ENCODE results near the gene DENND2D. TPM values are rescaled to one million over a fixed set of nuclear protein-coding genes. Genes with fewer than 3 reads are reported as not detected.

The DENND2D gene
- total RNA-seq, 3 donors from 2014 or later: 42.2 to 65.4 (median 63.3) TPM

- ATAC-seq: no peak
- DNase-seq: no peak
Observed at GRCh38 chr1:111141245-111142220, 58.9 kb downstream of the DENND2D start.

GRCh38 chr1:111140680-111140967 lies 59.8 kb downstream of the DENND2D start:
- ATAC-seq (no peak), DNase-seq (peak in 1 of 3 donors; percentile 65)
- H3K36me3 ChIP-seq (ENCODE audit: low read depth): no peaks in the 10 kb centered on the region
- H3K4me1 ChIP-seq (ENCODE audit: low read depth): peaks cover 23% of the 10 kb centered on the region
- peak overlapping the region; percentile 78 for H3K4me3 ChIP-seq
- TF ChIP-seq CTCF (IDR thresholded peaks at IDR 0.05): no peak
- H3K9me3 ChIP-seq: no peaks in the 10 kb centered on the region
- intact Hi-C loops (cut with DNase I, micrococcal nuclease): no loop called here

More at GRCh38 chr1:111141245-111142220, 58.9 kb downstream of the DENND2D start:
- no peak for TF ChIP-seq CTCF (IDR thresholded peaks at IDR 0.05)
- no peaks in the 10 kb centered on the region for H3K36me3 ChIP-seq (ENCODE audit: low read depth)
- peaks cover 23% of the 10 kb centered on the region for H3K4me1 ChIP-seq (ENCODE audit: low read depth)
- no peak overlapping the region for H3K4me3 ChIP-seq
- no peaks in the 10 kb centered on the region for H3K9me3 ChIP-seq
- intact Hi-C loops (cut with DNase I, micrococcal nuclease): no loop called here

GRCh38 chr1:111139956-111140679 lies 60.3 kb downstream of the DENND2D start, which contains the start of the genes CEPT1 and DRAM2:
CEPT1 (plus strand) TSS chr1:111140223; CDS start chr1:111147715, 7,492 bp downstream.
DRAM2 (minus strand) TSS chr1:111140093; CDS start chr1:111131554, 8,539 bp downstream.
- Histone ChIP-seq H3K36me3 (ENCODE audit: low read depth) (no peaks in the 10 kb centered on the region), H3K4me3 (peak within 1 kb of the TSS; percentile 78), H3K4me1 (ENCODE audit: low read depth) (peaks cover 23% of the 10 kb centered on the region), H3K9me3 (no peaks in the 10 kb centered on the region)
- peak; percentile 92 to 100 (median 94) for DNase-seq
- intact Hi-C loops (cut with DNase I, micrococcal nuclease): no loop called here
- no peak for TF ChIP-seq CTCF (IDR thresholded peaks at IDR 0.05)
- peak; percentile 98 for ATAC-seq

GRCh38 chr1:111139324-111139955 lies 61.0 kb downstream of the DENND2D start:
- peak in 1 of 3 donors; percentile 74 for DNase-seq
- intact Hi-C loops (cut with DNase I, micrococcal nuclease): no loop called here
- Histone ChIP-seq H3K4me3 (peak overlapping the region; percentile 78), H3K4me1 (ENCODE audit: low read depth) (peaks cover 23% of the 10 kb centered on the region), H3K9me3 (no peaks in the 10 kb centered on the region), H3K36me3 (ENCODE audit: low read depth) (no peaks in the 10 kb centered on the region)
- TF ChIP-seq CTCF (IDR thresholded peaks at IDR 0.05): no peak
- peak; percentile 62 for ATAC-seq

Other genes starting within 250 kb of the DENND2D start
- 1 to 10 TPM; 8.2 to 8.7 (median 8.6) TPM for gene LRIF1, start 236.7 kb downstream of the DENND2D start, total RNA-seq
- 10 to 100 TPM; 44.2 to 52.3 (median 48.5) TPM for gene DRAM2, start 60.6 kb downstream of the DENND2D start, total RNA-seq
- 10 to 100 TPM; 29.4 to 35.9 (median 31.0) TPM for gene CEPT1, start 60.4 kb downstream of the DENND2D start, total RNA-seq
- gene CHI3L2, start 27.1 kb upstream of the DENND2D start, total RNA-seq: 1 to 10 TPM in 2 of 3 donors, under 1 TPM in 1; 0.76 to 3.3 (median 1.1) TPM
- not detected for gene CHIA, start 90.2 kb upstream of the DENND2D start, total RNA-seq
- 1 to 10 TPM; 2.0 to 3.1 (median 3.0) TPM for gene OVGP1, start 227.1 kb upstream of the DENND2D start, total RNA-seq
- gene WDR77, start 248.6 kb upstream of the DENND2D start, total RNA-seq: 10 to 100 TPM; 20.2 to 28.2 (median 23.4) TPM
- 100 to 1,000 TPM; 274 to 427 (median 390) TPM for gene ATP5PB, start 248.8 kb upstream of the DENND2D start, total RNA-seq